Hippocampal formation (tissue), 2 donors: ENCODE data around the gene DAB1.

Experiments
- DNase-seq, 2 donors: peaks; one replicate each; lab custom pipeline; 2025; lab: John Stamatoyannopoulos, UW

The DAB1 gene

DNA sequence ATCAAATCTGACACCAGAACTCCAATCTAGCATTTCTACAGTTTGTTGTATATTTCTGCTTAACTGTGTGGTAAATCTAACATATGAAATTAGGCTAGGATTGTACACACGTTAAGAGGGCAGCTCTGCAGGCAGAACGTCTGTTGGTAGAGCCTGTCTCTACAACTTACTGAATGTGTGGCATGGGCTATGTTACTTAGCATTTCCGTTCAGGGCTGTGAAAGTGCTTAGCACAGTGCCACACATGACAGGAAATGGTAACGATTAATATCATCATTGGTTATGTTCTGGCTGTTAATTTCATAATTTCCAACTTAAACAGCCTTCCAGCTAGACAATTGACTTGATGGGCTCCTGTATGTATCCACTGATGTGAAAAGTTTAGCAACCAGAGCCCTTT, 448.4 kb downstream of the DAB1 start:
- no peak for DNase-seq

GRCh38 chr1:56973923-56974742, 449.7 kb downstream of the DAB1 start:
- no peak for DNase-seq

DNA sequence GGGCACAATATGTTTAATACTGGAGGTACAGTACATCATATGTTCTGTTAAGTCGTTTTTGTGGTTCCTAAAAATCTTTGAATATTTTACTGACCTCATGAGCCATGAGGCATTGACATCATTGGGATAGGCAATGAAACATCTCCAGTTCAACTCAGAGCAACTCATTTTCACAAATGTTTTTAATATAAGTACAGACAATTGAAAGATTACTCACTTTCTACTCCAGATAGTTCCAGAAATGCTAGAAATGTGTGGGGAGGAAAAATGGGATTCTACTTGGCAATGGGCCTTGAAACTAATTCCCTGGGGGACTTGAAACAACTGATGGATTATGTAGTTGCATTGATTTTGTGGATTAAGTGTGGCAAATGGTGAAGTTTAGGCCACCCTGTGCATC, 450.9 kb downstream of the DAB1 start:
- no peak for DNase-seq

DNA sequence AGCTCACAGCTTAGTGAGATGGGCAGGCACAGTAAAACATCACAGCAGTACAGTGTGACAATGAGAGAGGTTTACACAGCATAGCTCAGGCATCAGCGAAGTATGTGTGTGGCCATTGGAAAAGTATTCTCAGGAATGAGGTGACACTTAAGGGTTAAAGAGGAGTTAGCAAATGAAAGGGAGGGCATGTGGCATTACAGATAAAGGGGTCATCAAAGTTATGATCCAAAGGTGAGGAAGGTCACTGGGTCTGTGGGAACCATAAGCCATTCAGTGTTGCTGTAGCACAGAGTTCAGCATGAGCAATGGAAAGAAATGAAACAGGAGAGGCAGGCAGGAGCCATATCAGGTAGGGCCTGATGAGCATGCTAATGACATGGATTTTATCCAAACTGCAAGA, 453.6 kb downstream of the DAB1 start:
- no peak for DNase-seq

- no peak for DNase-seq
These were observed 454.9 kb downstream of the DAB1 start for GRCh38 chr1:56968878-56969495.

DNA sequence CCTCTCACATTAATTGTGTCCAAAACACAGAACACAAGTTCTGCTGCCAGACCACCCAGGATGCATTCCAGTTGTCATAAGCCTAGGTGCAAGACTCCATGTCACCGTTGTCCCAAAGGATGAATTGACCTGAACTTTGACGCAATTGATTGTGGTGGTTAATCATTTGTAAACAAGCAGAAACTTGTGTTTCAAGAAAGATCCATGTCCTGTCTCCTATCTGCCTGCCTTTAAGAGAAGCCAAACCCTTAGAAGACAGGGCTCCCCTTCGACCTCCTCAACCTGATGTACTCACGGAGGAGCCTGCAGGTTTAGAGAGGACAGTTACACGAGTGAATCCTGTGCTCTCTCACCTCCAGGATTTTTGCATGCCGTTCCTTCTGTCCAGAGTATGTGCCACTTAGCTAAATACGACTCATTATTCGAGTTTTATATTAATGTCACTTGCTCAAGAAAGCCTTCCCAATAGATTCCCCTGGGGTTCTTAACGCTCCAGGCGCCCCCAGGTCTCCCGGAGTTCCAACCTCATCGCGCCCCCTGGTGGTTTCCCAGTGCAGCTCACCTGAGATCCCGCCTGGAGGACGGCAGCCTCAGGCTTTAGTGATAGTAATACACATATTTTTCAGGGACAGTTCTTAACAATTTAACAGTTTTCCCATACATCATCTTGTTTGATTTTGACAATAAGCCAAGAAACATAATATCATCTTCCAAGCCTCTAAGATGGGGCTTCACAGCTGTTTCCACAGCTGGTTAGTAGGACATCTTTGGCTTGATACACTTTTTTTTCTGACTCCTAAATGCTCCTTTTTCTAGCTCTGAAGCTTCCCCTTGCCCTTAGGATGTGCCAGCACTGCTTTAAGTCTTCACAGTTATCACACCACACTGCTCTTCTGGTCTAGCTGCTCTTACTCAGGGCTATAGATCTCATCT, 455.7 kb downstream of the DAB1 start:
- DNase-seq, result no peak

- no peak for DNase-seq
These were observed 456.5 kb downstream of the DAB1 start for GRCh38 chr1:56967355-56967754.

- no peak for DNase-seq
These were observed 457.2 kb downstream of the DAB1 start for GRCh38 chr1:56966698-56966999.

DNA sequence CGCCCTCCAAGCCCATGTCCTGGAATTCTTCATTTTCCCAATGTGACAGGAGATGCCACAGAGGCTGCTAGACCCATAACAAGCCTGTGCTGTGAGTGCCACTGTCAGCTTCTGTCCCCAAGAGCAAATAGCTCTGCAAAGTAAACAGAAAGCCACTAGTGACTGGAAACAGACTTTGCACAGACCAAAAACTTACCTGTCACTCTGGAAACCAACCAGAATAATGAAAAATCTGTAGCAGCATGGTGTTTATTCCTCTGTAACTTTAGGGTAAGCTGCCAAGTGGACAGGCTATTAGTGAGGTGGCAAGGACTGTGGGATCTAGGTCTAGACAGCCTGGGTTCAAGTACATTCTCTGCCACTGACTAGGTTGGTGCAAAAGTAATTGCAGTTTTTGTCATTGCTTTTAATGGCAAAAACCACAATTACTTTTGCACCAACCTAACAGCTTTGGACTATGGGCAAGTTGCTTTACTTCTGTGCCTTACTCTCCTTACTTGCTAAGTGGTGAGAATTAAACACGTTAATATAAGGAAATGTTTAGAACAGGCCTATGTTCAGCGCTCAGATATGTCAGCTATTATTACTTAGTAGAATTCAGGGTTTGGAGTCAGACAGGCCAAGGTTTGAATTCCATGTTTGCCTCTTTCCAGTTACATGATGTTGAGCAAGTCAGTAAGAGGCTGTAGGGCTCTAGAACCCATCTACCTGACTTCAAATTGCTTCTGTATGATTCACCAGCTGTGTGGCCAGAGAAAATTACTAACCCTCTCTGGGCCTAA, 457.8 kb downstream of the DAB1 start, which contains the start of gene C8B:
Gene C8B, minus strand, starts transcription at position 100 of the 782 bp plus-strand sequence. Its CDS starts 67 bp downstream, at position 33.
- DNase-seq, result no peak

DNA sequence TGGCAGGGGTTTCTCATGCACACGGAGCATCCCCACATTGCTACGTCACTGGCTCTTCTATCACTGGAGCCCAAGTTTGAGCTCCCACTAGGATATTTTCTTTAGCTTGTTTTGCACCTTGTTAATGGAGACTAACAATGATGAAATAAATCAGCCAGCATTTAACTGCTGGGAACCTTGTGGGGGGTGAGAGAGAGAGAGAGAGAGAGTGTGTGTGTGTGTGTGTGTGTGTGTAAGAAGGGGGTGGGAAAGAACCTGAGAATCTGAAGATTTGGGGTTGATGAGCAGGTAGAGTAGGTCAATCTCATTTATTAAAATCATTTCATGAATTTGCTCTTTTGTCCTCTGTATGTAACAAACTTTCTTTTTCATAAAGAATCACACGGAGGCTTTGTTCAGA, 458.7 kb downstream of the DAB1 start:
- no peak for DNase-seq

DNA sequence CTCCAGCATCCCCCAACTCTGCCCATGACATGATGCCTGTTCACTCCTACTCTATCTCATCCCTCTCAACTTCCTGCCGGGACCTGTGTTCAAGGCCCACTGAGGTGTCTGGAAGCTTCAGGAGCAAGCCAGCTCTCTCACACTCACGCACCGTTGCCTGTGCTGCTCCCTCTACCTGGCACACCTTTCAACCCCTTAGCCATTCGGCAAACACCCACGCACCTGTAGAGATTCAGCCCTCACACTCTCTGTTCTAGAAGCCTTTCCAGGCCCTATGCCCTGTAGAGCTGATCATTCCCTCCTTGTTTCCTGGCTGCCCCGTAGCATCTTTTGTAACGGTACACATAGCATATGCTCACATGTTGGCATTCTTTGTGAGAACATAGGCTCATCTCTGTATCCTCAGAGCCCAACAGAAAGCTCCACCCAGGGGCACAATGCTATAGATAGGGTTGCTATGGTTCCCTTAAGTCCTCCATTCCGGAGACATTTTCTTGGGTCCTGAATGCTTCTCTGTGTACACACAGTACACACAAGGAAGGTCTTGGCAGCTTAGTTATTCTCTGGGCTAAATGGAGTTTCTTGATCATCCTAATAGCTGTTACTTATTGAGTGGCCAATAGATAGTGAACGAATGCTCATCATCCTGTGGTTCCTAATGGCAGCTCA, 459.4 kb downstream of the DAB1 start:
- no peak for DNase-seq

DNA sequence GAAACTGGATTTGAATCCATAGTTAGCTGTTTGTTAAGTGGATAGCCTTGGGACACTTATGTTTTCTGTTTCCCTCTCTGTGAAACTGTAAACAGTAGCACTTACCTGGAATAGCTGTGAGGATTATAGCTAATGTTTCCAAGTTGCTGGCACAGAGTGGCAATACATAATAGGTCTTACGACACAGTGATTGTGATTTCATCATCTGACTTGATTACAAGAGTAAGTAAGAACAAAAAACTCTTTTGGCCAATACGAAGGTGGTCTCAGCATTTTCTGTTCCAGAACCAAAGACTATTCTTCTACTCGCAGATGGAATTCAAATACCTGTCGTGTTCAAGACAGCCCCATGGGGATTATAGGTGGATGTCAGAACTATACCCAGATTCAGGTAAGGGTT, 460.2 kb downstream of the DAB1 start:
- DNase-seq, result no peak

- no peak for DNase-seq
These were observed 462.4 kb downstream of the DAB1 start for GRCh38 chr1:56961426-56961825.

- no peak for DNase-seq
These were observed 465.3 kb downstream of the DAB1 start for GRCh38 chr1:56958526-56958925.

- DNase-seq, result no peak
These were observed 465.9 kb downstream of the DAB1 start for GRCh38 chr1:56957931-56958330.

DNA sequence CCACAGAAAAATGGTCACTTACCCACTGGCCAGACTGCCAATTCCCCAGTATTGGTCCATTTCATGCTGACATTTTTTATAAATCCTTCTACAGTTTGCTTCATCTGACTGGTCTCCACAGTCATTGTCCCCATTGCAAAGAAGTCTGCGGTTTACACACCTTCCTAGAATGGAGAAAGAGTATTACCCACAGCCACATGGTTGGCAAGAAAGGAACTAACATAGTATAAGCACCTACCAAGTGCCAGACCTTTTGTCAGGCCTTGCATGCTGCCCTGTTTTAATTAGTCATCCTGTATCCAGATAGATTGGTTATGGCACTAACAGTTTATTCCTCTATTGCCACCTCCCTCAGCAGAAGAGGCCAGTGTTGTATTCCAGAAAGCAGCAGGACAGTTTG, 469.2 kb downstream of the DAB1 start:
- no peak for DNase-seq

DNA sequence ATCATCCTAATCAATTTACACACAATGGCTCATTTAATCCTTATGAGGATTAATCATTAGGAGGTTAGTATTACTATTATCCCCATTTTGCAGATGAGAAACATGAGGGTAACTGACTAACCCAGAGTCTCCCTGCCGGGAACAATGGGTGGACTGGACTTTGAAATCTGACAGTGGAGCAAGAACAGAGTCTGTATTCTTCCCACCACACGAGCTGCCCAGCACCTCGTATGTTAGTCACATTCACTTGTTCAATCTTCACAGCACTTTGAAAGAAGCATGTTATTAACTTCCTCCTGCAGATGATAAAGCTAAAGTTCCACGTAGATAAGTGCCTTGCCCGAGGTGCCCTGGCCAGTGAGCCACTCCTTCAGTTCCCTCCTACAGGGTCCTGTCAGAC, 470.5 kb downstream of the DAB1 start:
- DNase-seq, result no peak

DNA sequence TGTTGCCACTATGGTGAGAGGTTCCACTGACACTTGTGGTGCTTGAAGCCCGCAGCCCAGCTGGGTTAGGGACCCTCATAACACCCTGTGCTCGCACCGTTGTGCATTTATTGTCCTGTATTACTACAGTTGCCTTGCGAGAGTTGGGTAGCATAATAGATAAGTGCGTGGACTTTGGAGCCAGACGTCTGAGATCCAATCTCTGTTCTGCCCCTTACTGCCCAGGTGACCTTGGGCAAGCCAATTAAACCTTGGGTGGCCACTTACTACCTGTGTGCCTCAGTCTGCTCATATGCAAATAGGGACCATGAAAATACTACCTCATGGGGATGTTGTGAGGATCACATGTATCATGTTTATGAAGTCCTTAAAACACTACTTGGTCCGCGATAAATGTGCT, 471.4 kb downstream of the DAB1 start:
- DNase-seq, result no peak

DNA sequence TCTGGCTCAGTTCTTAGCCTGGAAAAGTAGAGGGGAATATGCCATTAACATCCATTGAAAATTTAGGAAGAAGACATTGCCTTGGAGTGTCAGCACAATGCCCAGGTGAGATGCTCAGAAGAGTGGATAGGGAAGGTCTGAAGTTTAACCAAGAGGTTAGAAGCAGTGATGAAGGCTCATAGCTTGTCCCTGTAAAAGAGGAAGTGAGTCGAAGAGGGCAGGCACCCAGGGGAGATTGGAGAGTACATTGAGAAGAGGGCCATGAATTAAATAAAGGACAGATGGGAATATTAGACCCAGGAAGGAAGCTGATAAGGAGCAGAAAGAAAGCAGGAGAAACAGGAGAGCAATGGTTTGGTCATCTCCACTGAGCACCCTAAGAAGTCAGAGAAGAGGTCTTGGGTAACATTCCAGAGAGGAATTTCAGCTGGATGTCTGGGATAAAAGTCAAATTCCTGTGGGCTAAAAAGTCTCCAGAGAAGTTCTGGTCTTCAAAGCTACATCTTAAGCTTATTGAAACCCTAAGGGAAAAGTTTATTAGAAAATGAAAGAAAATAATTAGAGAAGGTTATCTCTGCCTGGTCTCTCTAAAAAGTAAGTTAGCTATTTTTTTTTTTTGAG, 475.3 kb downstream of the DAB1 start:
- no peak for DNase-seq
